ENCODE results near the gene GRB10.

GRB10 gene

GRCh38 chr7:50591480-50592438 is 190.9 kb downstream of the GRB10 start:
- ChIA-PET CTCF (no interaction called here), POLR2A (no interaction called here)
- TF ChIP-seq SP1 (IDR thresholded peaks at IDR 0.05) (no peak), HDGF (IDR thresholded peaks at IDR 0.05; ENCODE audit: borderline replicate concordance) (no peak), FOXK2 (IDR thresholded peaks at IDR 0.05) (no peak), L3MBTL2 (conservative IDR thresholded peaks at IDR 0.05) (no peak), CTBP1 (IDR thresholded peaks at IDR 0.05; ENCODE audit: borderline replicate concordance) (no peak), SUZ12 (IDR thresholded peaks at IDR 0.05) (no peak), BHLHE40 (IDR thresholded peaks at IDR 0.05; ENCODE audit: borderline replicate concordance) (no peak), NFRKB (IDR thresholded peaks at IDR 0.05) (no peak), FOXA1 (IDR thresholded peaks at IDR 0.05) (no peak), ZNF384 (IDR thresholded peaks at IDR 0.05) (no peak), TARDBP (IDR thresholded peaks at IDR 0.05) (no peak), ARNT (IDR thresholded peaks at IDR 0.05) (no peak), LEF1 (IDR thresholded peaks at IDR 0.05; ENCODE audit: borderline replicate concordance) (no peak), ELF4 (IDR thresholded peaks at IDR 0.05) (no peak), PKNOX1 (IDR thresholded peaks at IDR 0.05) (no peak)
- DNase-seq (ENCODE audit: extremely low spot score) = no peak

GRCh38 chr7:50591098-50591479 is 191.6 kb downstream of the GRB10 start:
- no peak for DNase-seq (ENCODE audit: extremely low spot score)
- TF ChIP-seq TARDBP (IDR thresholded peaks at IDR 0.05) (no peak), FOXM1 (IDR thresholded peaks at IDR 0.05; ENCODE audit: borderline replicate concordance) (no peak), ZNF384 (IDR thresholded peaks at IDR 0.05) (no peak), HDGF (IDR thresholded peaks at IDR 0.05; ENCODE audit: borderline replicate concordance) (no peak), BHLHE40 (IDR thresholded peaks at IDR 0.05; ENCODE audit: borderline replicate concordance) (no peak), NFRKB (IDR thresholded peaks at IDR 0.05) (no peak), SP1 (IDR thresholded peaks at IDR 0.05) (no peak), ELF4 (IDR thresholded peaks at IDR 0.05) (no peak), PKNOX1 (IDR thresholded peaks at IDR 0.05) (no peak), ARNT (IDR thresholded peaks at IDR 0.05) (no peak), CTBP1 (IDR thresholded peaks at IDR 0.05; ENCODE audit: borderline replicate concordance) (no peak), SUZ12 (IDR thresholded peaks at IDR 0.05) (no peak), FOXK2 (IDR thresholded peaks at IDR 0.05) (no peak), LEF1 (IDR thresholded peaks at IDR 0.05; ENCODE audit: borderline replicate concordance) (no peak), L3MBTL2 (conservative IDR thresholded peaks at IDR 0.05) (no peak), FOXA1 (IDR thresholded peaks at IDR 0.05) (no peak)
- POLR2A ChIA-PET = no interaction called here
- CTCF ChIA-PET = no interaction called here

GRCh38 chr7:50590535-50590934 is 192.2 kb downstream of the GRB10 start:
- no peak for DNase-seq (ENCODE audit: extremely low spot score)
- CTCF ChIA-PET = no interaction called here
- POLR2A ChIA-PET = interaction anchor here (0.9 kb wide), 1 partner anchor 10 kb away, joined by 3 read pairs; no protein-coding TSS in a partner anchor
- TF ChIP-seq ELF4 (IDR thresholded peaks at IDR 0.05) = no peak
- no peak for TF ChIP-seq LEF1 (IDR thresholded peaks at IDR 0.05; ENCODE audit: borderline replicate concordance)
- TF ChIP-seq PKNOX1 (IDR thresholded peaks at IDR 0.05) = no peak
- no peak for TF ChIP-seq FOXM1 (IDR thresholded peaks at IDR 0.05; ENCODE audit: borderline replicate concordance)
- TF ChIP-seq ARNT (IDR thresholded peaks at IDR 0.05) = no peak
- no peak for TF ChIP-seq NFRKB (IDR thresholded peaks at IDR 0.05)
- no peak for TF ChIP-seq TARDBP (IDR thresholded peaks at IDR 0.05)
- no peak for TF ChIP-seq ZNF384 (IDR thresholded peaks at IDR 0.05)

- no peak for DNase-seq (ENCODE audit: extremely low spot score)
- no peak for TF ChIP-seq ELF4 (IDR thresholded peaks at IDR 0.05)
- no peak for TF ChIP-seq SP1 (IDR thresholded peaks at IDR 0.05)
- TF ChIP-seq CTBP1 (IDR thresholded peaks at IDR 0.05; ENCODE audit: borderline replicate concordance) = no peak
- no peak for TF ChIP-seq TARDBP (IDR thresholded peaks at IDR 0.05)
- no peak for TF ChIP-seq L3MBTL2 (conservative IDR thresholded peaks at IDR 0.05)
- TF ChIP-seq ZNF384 (IDR thresholded peaks at IDR 0.05) = no peak
- TF ChIP-seq FOXK2 (IDR thresholded peaks at IDR 0.05) = no peak
- TF ChIP-seq FOXA1 (IDR thresholded peaks at IDR 0.05) = no peak
- no peak for TF ChIP-seq FOXM1 (IDR thresholded peaks at IDR 0.05; ENCODE audit: borderline replicate concordance)
- no peak for TF ChIP-seq PKNOX1 (IDR thresholded peaks at IDR 0.05)
- no peak for TF ChIP-seq BHLHE40 (IDR thresholded peaks at IDR 0.05; ENCODE audit: borderline replicate concordance)
- no peak for TF ChIP-seq NFRKB (IDR thresholded peaks at IDR 0.05)
- no peak for TF ChIP-seq ARNT (IDR thresholded peaks at IDR 0.05)
- TF ChIP-seq SUZ12 (IDR thresholded peaks at IDR 0.05) = no peak
- TF ChIP-seq LEF1 (IDR thresholded peaks at IDR 0.05; ENCODE audit: borderline replicate concordance) = no peak
- TF ChIP-seq HDGF (IDR thresholded peaks at IDR 0.05; ENCODE audit: borderline replicate concordance) = no peak
- POLR2A ChIA-PET = no interaction called here
- CTCF ChIA-PET = interaction anchor here (0.7 kb wide), 1 partner anchor 271 kb away, joined by 4 read pairs; no protein-coding TSS in a partner anchor
Observed at GRCh38 chr7:50589364-50589763, 193.3 kb downstream of the GRB10 start.

- CTCF ChIA-PET = interaction anchor here (0.7 kb wide), 1 partner anchor 271 kb away, joined by 4 read pairs; no protein-coding TSS in a partner anchor
- peak; percentile 26 for DNase-seq (ENCODE audit: extremely low spot score)
Observed at GRCh38 chr7:50588937-50589336, 193.8 kb downstream of the GRB10 start.

More at GRCh38 chr7:50588937-50589336, 193.8 kb downstream of the GRB10 start:
- POLR2A ChIA-PET = no interaction called here
- TF ChIP-seq PKNOX1 (IDR thresholded peaks at IDR 0.05) = no peak
- no peak for TF ChIP-seq ELF4 (IDR thresholded peaks at IDR 0.05)
- no peak for TF ChIP-seq L3MBTL2 (conservative IDR thresholded peaks at IDR 0.05)
- TF ChIP-seq LEF1 (IDR thresholded peaks at IDR 0.05; ENCODE audit: borderline replicate concordance) = no peak
- no peak for TF ChIP-seq NFRKB (IDR thresholded peaks at IDR 0.05)
- no peak for TF ChIP-seq HDGF (IDR thresholded peaks at IDR 0.05; ENCODE audit: borderline replicate concordance)
